Neural progenitor cell (in vitro differentiated cells): ENCODE results near the gene HS3ST2. TPM values are rescaled to one million over a fixed set of nuclear protein-coding genes. Genes with fewer than 3 reads are reported as not detected.

Source experiments
- DNase-seq: peaks from one replicate; pipeline ENCODE4 v3.0.0-alpha.2; 2016; ENCODE audit warnings: low spot score
- H2AFZ ChIP-seq: fragments of 200-600 bp; sonication (generic); replicated peaks from 2 replicates; pipeline ENCODE4 v1.6.1; 2016; ENCODE audit warnings: antibody characterized with exemption
- H3F3A ChIP-seq: fragments of 200-600 bp; sonication (generic); 2 replicates; pipeline ENCODE4 v1.6.1; 2016; ENCODE audit warnings: antibody characterized with exemption, low read depth
- H3K27ac ChIP-seq: fragments of 200-600 bp; sonication (generic); 2 replicates; pipeline ENCODE4 v1.5.1; 2016; ENCODE audit warnings: mild to moderate bottlenecking
- H3K27me3 ChIP-seq: fragments of 200-600 bp; sonication (generic); 2 replicates; pipeline ENCODE4 v1.6.1; 2016; ENCODE audit warnings: mild to moderate bottlenecking, moderate library complexity
- H3K36me3 ChIP-seq: fragments of 200-600 bp; sonication (generic); 2 replicates; pipeline ENCODE4 v1.5.1; 2016
- H3K4me1 ChIP-seq: fragments of 200-600 bp; sonication (generic); 2 replicates; pipeline ENCODE4 v1.6.1; 2016; ENCODE audit warnings: mixed run types
- H3K4me2 ChIP-seq: fragments of 200-600 bp; sonication (generic); 2 replicates; pipeline ENCODE4 v1.6.1; 2016
- H3K4me3 ChIP-seq: fragments of 200-600 bp; sonication (generic); 2 replicates; pipeline ENCODE4 v1.5.1; 2016
- H3K79me2 ChIP-seq: fragments of 200-600 bp; sonication (generic); 2 replicates; pipeline ENCODE4 v1.6.1; 2016; ENCODE audit warnings: low read depth
- H3K9ac ChIP-seq: fragments of 200-600 bp; sonication (generic); 2 replicates; pipeline ENCODE4 v1.6.1; 2016
- H3K9me3 ChIP-seq: fragments of 200-600 bp; sonication (generic); 2 replicates; pipeline ENCODE4 v1.5.1; 2016; ENCODE audit warnings: low read depth
- H4K20me1 ChIP-seq: fragments of 200-600 bp; sonication (generic); 2 replicates; pipeline ENCODE4 v1.6.1; 2016; ENCODE audit warnings: low read depth
- H3K27ac Mint-ChIP-seq: 3 replicates; pipeline ENCODE4 v1.8.0; 2021; ENCODE audit warnings: mixed read lengths
- H3K27me3 Mint-ChIP-seq: 2 replicates; pipeline ENCODE4 v1.8.0; 2022; ENCODE audit warnings: low read depth, mild to moderate bottlenecking, inconsistent platforms, moderate library complexity, mixed read lengths; ENCODE audit not compliant: insufficient read depth
- H3K36me3 Mint-ChIP-seq: 3 replicates; pipeline ENCODE4 v1.8.0; 2021; ENCODE audit warnings: mixed read lengths
- H3K4me1 Mint-ChIP-seq: 3 replicates; pipeline ENCODE4 v1.8.0; 2021; ENCODE audit warnings: mixed read lengths
- H3K4me3 Mint-ChIP-seq: 3 replicates; pipeline ENCODE4 v1.8.0; 2021; ENCODE audit warnings: mild to moderate bottlenecking, moderate library complexity, mixed read lengths
- H3K9me3 Mint-ChIP-seq: 3 replicates; pipeline ENCODE4 v1.8.0; 2020; ENCODE audit warnings: mixed read lengths
- CTCF ChIP-seq: fragments of 200-600 bp; sonication (generic); IDR thresholded peaks from 2 replicates; pipeline ENCODE4 v1.5.1; 2017; ENCODE audit warnings: antibody characterized with exemption, mild to moderate bottlenecking
- EZH2 ChIP-seq: fragments of 200-600 bp; sonication (generic); IDR thresholded peaks from 2 replicates; pipeline ENCODE4 v1.6.1; 2017; ENCODE audit warnings: antibody characterized with exemption, mild to moderate bottlenecking, moderate library complexity
- EZH2phosphoT487 ChIP-seq: fragments of 200-600 bp; sonication (generic); IDR thresholded peaks from 2 replicates; pipeline ENCODE4 v1.6.1; 2017; ENCODE audit warnings: antibody characterized with exemption
- total RNA-seq: library from RNA; depleted of rRNA; stranded (reverse); fragments of >200 nt; gene quantifications from 2 replicates; pipeline ENCODE4 v1.2.3, GENCODE V29; 2015; ENCODE audit warnings: low replicate concordance

Gene HS3ST2
- total RNA-seq, 1 donor from 2014 or later = not detected

GRCh38 chr16:22942811-22943210 lies 128.8 kb downstream of the HS3ST2 start:
- H3K4me1 Mint-ChIP-seq = peaks cover 5% of the 10 kb centered on the region
- H3K4me3 Mint-ChIP-seq = no peak overlapping the region
- Histone ChIP-seq H3K4me1 (peaks cover 5% of the 10 kb centered on the region), H3K79me2 (no peaks in the 10 kb centered on the region), H3K4me2 (no peak overlapping the region), H3K27ac (no peak overlapping the region), H3K36me3 (no peaks in the 10 kb centered on the region), H2AFZ (no peak overlapping the region), H4K20me1 (no peaks in the 10 kb centered on the region), H3K27me3 (no peaks in the 10 kb centered on the region), H3K9me3 (no peaks in the 10 kb centered on the region), H3K4me3 (no peak overlapping the region), H3K9ac (no peak overlapping the region), H3F3A (no peaks in the 10 kb centered on the region)
- no peaks in the 10 kb centered on the region for H3K27me3 Mint-ChIP-seq
- H3K27ac Mint-ChIP-seq = no peak overlapping the region
- H3K36me3 Mint-ChIP-seq = no peaks in the 10 kb centered on the region
- no peak for TF ChIP-seq EZH2phosphoT487
- no peak for TF ChIP-seq CTCF
- TF ChIP-seq EZH2 = no peak
- DNase-seq = no peak
- no peaks in the 10 kb centered on the region for H3K9me3 Mint-ChIP-seq

- Histone ChIP-seq H3K9ac (no peak overlapping the region), H3K4me3 (no peak overlapping the region), H3K36me3 (no peaks in the 10 kb centered on the region), H3K4me1 (peaks cover 5% of the 10 kb centered on the region), H3K79me2 (no peaks in the 10 kb centered on the region), H3K4me2 (no peak overlapping the region), H3F3A (no peaks in the 10 kb centered on the region), H3K9me3 (no peaks in the 10 kb centered on the region), H3K27ac (no peak overlapping the region), H2AFZ (peak overlapping the region; percentile 63), H4K20me1 (no peaks in the 10 kb centered on the region), H3K27me3 (peaks cover 13% of the 10 kb centered on the region)
- no peak overlapping the region for H3K4me3 Mint-ChIP-seq
- H3K9me3 Mint-ChIP-seq = no peaks in the 10 kb centered on the region
- TF ChIP-seq CTCF = no peak
- no peak for TF ChIP-seq EZH2phosphoT487
- no peak overlapping the region for H3K27ac Mint-ChIP-seq
- H3K36me3 Mint-ChIP-seq = no peaks in the 10 kb centered on the region
- H3K4me1 Mint-ChIP-seq = peaks cover 5% of the 10 kb centered on the region
- DNase-seq = no peak
- H3K27me3 Mint-ChIP-seq = peaks cover 7% of the 10 kb centered on the region
Observed at GRCh38 chr16:22945361-22945760, 131.4 kb downstream of the HS3ST2 start.

GRCh38 chr16:22946433-22946832 lies 132.5 kb downstream of the HS3ST2 start:
- Mint-ChIP-seq H3K4me3 (no peak overlapping the region), H3K27me3 (peaks cover 8% of the 10 kb centered on the region), H3K27ac (no peak overlapping the region), H3K9me3 (no peaks in the 10 kb centered on the region), H3K36me3 (no peaks in the 10 kb centered on the region), H3K4me1 (peaks cover 2% of the 10 kb centered on the region)
- Histone ChIP-seq H3K9me3 (no peaks in the 10 kb centered on the region), H2AFZ (no peak overlapping the region), H3K27me3 (peaks cover 13% of the 10 kb centered on the region), H3K9ac (no peak overlapping the region), H3K4me3 (no peak overlapping the region), H4K20me1 (no peaks in the 10 kb centered on the region), H3K4me1 (peaks cover 5% of the 10 kb centered on the region), H3F3A (no peaks in the 10 kb centered on the region), H3K4me2 (no peak overlapping the region), H3K36me3 (no peaks in the 10 kb centered on the region), H3K79me2 (no peaks in the 10 kb centered on the region), H3K27ac (no peak overlapping the region)
- no peak for DNase-seq
- TF ChIP-seq EZH2phosphoT487 = no peak
- no peak for TF ChIP-seq EZH2
- no peak for TF ChIP-seq CTCF
